ENCODE measurements around the gene METTL24.

Gene METTL24

GRCh38 chr6:110334423-110335180 is 23.5 kb downstream of the METTL24 start:
- DNase-seq (ENCODE audit: low read depth in 2 of 2): no peak

DNA sequence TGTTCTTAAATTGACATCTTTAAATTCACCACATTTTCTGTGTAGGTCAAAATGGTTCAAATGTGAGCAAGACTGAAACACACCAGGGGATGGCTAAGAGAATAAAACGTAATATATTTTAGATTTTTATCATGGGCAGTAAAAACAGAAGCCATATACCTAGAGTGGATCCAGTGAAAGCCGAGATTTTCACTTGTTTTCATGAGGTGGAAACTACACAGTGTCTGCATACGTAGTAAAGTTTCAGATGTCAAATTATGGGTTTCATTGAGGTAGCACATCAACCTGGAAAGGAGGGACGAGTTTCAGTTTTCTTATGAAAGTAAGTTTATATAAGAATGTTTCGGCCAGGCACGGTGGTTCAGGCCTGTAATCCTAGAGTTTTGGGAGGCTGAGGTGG is 25.9 kb downstream of the METTL24 start:
- DNase-seq (ENCODE audit: low read depth in 2 of 2): no peak

GRCh38 chr6:110331816-110332215 is 26.3 kb downstream of the METTL24 start:
- DNase-seq (ENCODE audit: low read depth in 2 of 2): no peak

- DNase-seq (ENCODE audit: low read depth in 2 of 2): no peak
Measured at GRCh38 chr6:110331390-110331789, 26.8 kb downstream of the METTL24 start.

GRCh38 chr6:110329714-110330436 is 28.3 kb downstream of the METTL24 start:
- DNase-seq (ENCODE audit: low read depth in 2 of 2): no peak

- no peak for DNase-seq (ENCODE audit: low read depth in 2 of 2)
Measured at GRCh38 chr6:110329348-110329713, 28.8 kb downstream of the METTL24 start.

DNA sequence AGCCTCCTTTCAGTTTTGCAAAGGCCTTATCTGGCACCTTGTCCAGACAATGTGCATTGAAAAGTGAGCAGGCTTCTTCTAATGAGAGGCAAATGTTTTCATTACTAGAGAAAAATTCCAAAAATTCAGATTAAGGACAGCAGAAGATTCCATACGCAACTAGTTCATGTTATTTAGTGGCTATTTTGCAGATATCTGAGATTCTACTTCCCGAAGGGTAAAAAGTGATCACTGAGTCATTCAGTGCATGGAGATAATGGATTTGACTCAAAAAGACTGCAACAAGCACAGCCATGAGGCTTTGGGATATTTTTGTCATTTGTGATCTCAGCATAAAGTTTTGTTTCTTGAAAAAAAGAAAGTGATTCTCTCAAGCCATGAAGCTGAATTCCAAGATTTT is 29.9 kb downstream of the METTL24 start:
- no peak for DNase-seq (ENCODE audit: low read depth in 2 of 2)

DNA sequence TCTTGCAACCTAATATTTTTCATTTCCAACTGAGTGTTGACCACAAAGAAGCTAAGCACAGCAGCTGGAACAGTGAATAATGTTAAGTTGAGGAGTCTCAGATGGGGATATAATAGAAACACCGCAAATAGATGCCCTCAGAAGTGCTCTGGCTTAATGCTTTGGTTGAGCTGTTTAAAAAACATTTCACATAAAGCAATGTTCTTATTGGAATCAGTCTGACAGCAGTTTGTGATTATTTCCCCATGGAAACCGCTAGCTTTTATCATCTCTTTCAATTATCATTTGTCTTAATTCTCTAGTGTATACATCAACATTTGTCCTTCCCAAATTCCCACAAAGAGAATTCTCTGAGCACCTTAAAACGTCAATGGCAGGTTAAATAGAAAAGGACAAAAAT is 30.8 kb downstream of the METTL24 start:
- DNase-seq (ENCODE audit: low read depth in 2 of 2): no peak

- no peak for DNase-seq (ENCODE audit: low read depth in 2 of 2)
Measured at GRCh38 chr6:110326609-110327008, 31.5 kb downstream of the METTL24 start.

- DNase-seq (ENCODE audit: low read depth in 2 of 2): no peak
Measured at GRCh38 chr6:110326057-110326456, 32.1 kb downstream of the METTL24 start.

- DNase-seq (ENCODE audit: low read depth in 2 of 2): no peak
Measured at GRCh38 chr6:110325197-110325596, 33.0 kb downstream of the METTL24 start.

DNA sequence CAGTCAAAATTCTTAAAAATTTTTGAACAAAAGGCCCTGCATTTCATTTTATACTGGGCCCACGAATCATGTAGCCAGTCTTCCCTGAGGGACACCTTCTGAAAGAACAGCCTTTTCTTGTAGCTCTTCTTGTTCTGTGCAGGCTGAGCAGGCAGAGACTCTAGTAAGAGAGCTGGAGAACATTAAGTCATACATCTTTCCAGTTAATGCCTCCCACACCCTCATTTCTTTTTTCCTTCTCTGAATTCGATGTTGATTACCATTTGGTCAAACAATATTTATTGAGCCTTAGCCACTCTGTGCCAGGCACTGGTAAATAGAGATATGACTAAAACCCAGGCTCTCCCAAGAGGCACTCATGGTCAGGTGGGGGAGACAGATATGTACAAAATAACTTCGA is 33.6 kb downstream of the METTL24 start:
- DNase-seq (ENCODE audit: low read depth in 2 of 2): no peak

- no peak for DNase-seq (ENCODE audit: low read depth in 2 of 2)
Measured at GRCh38 chr6:110323258-110323657, 34.9 kb downstream of the METTL24 start.

DNA sequence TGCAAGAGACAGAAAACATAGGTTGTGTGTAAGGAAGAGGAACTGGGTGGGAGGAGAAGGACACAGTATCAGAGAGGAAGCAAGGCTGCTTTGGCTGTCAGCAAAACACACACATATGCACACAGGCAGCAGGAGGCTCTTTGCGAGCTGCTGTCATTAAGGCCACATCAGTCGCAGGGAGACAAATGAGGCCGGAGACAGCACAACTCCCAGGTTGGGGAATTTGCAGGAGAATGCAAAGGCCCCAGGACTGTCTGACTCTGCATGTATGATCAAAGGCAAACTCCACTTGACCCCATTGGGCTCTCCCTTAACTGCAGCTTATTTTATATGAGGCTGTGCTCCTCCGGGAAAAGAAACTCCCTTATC is 35.3 kb downstream of the METTL24 start:
- no peak for DNase-seq (ENCODE audit: low read depth in 2 of 2)

DNA sequence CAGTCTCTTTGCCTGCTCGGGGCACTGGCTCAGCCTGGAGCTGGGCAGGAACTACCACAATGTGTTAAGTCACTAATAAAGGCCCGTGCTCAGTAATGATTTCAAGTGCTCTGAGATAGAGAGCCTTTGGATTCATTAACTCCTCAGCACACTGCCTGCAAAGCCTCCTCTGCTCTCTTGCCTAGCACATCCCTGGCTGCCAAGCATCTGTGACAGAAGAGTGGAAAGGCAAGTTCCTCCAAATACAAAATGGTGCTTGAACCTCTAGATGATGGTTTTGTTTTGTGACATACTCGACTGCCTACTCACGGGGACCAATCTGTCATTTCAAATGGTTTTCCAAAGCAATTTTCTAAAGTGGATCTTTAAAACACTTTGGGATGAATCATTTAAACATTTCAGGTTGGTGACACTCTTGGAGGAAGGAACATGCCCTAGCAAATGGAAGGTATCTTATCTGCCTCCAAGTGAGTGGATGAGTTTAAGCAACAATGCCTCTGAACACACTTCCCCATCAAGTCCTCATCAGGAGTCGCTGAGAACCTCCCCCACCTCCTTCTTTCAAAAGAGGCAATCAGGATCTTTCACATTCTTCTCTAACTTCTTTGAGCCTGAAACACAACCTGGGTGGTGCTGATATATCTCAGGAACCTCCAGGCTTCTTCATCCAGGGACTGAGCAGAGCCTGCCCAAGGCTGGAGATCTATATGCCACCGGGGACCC is 35.8 kb downstream of the METTL24 start:
- no peak for DNase-seq (ENCODE audit: low read depth in 2 of 2)

- DNase-seq (ENCODE audit: low read depth in 2 of 2): no peak
Measured at GRCh38 chr6:110320307-110320706, 37.8 kb downstream of the METTL24 start.

- DNase-seq (ENCODE audit: low read depth in 2 of 2): no peak
Measured at GRCh38 chr6:110319843-110320242, 38.3 kb downstream of the METTL24 start.

GRCh38 chr6:110319381-110319780 is 38.8 kb downstream of the METTL24 start:
- no peak for DNase-seq (ENCODE audit: low read depth in 2 of 2)

DNA sequence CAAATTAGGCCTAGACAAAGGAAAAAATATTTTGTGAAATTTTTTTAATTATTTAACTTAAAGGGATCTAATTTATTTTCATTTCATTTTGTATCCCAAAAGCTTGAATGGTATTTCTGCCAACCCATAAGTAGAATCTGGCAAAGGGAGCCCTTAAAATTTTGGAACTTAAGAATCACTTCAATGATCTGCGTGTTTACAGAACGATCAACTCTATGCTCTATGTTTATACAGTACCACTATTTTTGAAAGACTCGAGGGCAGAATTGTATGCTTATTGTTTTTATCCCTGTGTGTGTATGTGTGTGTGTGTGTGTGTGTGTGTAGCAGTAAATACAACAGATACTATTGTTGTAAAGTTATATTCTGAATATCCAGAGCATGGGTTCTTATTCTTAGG is 39.2 kb downstream of the METTL24 start:
- no peak for DNase-seq (ENCODE audit: low read depth in 2 of 2)

GRCh38 chr6:110317646-110318045 is 40.5 kb downstream of the METTL24 start:
- DNase-seq (ENCODE audit: low read depth in 2 of 2): no peak

DNA sequence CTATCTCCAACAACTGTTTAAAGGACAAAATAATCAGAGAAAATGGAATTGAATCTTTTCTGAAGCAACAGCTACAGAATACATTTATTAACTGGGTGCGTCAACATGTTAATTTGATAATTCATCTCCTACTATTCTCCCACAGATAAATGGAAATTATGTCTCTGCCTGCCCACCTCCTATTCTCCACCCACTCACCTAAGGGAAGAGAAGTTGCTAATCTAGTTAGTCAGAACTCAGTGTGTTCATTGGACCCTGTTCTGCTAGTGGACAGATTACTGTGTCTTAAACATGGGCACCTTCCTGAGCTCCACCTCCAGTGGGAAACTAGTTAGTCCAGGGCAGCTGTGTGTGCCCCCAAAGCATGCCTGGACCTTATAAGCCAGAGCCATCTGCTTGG is 41.0 kb downstream of the METTL24 start:
- no peak for DNase-seq (ENCODE audit: low read depth in 2 of 2)

- no peak for DNase-seq (ENCODE audit: low read depth in 2 of 2)
Measured at GRCh38 chr6:110315869-110316398, 42.2 kb downstream of the METTL24 start.

Data from stimulated activated CD8-positive, alpha-beta memory T cell treated with anti-CD3 and anti-CD28 coated beads, Interleukin-7, amount 100 ng/mL, for 1 hour (primary cell).